ENCODE measurements around the gene ZNF189.

Gene ZNF189

GRCh38 chr9:101433229-101433628, 34.6 kb downstream of the ZNF189 start:
- TF ChIP-seq CTCF (IDR thresholded peaks at IDR 0.05; ENCODE audit: extremely low read depth, insufficient read depth, missing control alignments): no peak
- in situ Hi-C loops (cut with MboI; ENCODE audit: low pct_unique_long_range_greater_than_20kb, low sequenced_read_pairs, unreplicated experiment): no loop called here
- DNase-seq (ENCODE audit: low spot score): no peak

DNA sequence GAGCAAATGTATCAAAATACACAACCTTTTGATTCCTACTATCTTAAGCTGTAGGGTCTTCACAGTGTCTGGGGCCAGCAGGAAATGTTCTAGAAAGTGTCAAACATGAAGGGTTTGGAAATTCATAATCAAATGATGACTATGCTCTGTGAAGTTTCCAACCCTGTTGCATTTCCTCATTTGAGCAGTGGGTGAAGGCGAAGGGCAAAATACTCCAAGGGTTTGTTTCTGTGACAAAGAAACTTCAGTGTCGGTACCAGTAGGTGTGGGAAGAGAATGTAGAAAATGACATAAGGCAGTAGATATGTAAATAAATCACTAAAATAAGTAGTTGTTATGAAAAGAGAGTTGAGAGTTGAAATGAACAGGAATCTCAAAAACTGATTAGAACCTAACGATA, 36.3 kb downstream of the ZNF189 start:
- TF ChIP-seq CTCF (IDR thresholded peaks at IDR 0.05; ENCODE audit: extremely low read depth, insufficient read depth, missing control alignments): no peak
- DNase-seq (ENCODE audit: low spot score): no peak
- in situ Hi-C loops (cut with MboI; ENCODE audit: low pct_unique_long_range_greater_than_20kb, low sequenced_read_pairs, unreplicated experiment): no loop called here

DNA sequence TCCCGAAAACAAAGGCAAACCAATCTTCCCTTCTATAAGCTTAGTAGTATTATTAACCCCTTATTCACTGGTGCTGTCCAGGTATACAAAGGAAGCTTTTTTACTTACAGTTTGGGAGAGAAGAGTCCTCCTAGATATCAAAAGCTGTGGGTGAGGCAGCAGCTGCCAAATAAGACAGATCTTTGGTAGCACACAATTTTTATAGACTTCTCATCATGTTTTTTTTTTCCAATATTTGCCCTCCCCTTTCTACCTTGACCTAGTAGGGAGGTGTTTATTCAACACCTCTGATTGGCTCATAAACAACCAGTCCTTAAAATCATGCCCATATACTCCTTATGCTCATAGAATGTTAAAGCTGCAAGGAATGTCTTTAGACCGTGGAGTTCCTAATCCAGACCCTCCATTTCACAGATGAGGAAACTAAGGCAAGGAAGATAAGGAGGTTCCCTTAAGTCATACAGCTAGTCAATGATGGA, 37.0 kb downstream of the ZNF189 start, which contains the start of gene ALDOB:
Gene ALDOB (minus strand): TSS at position 174 of the 479 bp plus-strand sequence. CDS start 4,887 bp downstream, outside the sequence.
- in situ Hi-C loops (cut with MboI; ENCODE audit: low pct_unique_long_range_greater_than_20kb, low sequenced_read_pairs, unreplicated experiment): no loop called here
- DNase-seq (ENCODE audit: low spot score): no peak
- TF ChIP-seq CTCF (IDR thresholded peaks at IDR 0.05; ENCODE audit: extremely low read depth, insufficient read depth, missing control alignments): no peak

DNA sequence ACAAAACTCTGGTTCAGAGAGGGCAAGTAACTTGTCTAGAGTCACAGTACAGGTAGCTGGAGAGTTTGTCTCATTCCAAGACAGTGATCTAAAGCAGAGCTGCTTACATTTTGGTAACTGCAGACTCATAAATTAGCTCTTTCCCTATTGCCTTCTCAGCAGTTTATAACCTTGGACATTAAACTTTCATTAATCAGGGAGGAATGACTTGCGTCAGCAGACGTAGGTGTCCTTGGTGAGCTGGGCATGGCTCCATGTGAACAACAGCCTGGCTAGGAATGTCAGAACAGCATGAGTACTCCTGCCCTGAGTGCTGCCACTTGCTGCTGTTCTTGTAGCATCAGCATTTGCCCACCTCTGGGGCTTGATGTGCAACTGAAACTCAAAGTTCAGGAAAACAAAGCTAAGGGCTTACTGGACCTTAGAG, 39.2 kb downstream of the ZNF189 start:
- no peak for DNase-seq (ENCODE audit: low spot score)
- in situ Hi-C loops (cut with MboI; ENCODE audit: low pct_unique_long_range_greater_than_20kb, low sequenced_read_pairs, unreplicated experiment): no loop called here
- TF ChIP-seq CTCF (IDR thresholded peaks at IDR 0.05; ENCODE audit: extremely low read depth, insufficient read depth, missing control alignments): no peak

DNA sequence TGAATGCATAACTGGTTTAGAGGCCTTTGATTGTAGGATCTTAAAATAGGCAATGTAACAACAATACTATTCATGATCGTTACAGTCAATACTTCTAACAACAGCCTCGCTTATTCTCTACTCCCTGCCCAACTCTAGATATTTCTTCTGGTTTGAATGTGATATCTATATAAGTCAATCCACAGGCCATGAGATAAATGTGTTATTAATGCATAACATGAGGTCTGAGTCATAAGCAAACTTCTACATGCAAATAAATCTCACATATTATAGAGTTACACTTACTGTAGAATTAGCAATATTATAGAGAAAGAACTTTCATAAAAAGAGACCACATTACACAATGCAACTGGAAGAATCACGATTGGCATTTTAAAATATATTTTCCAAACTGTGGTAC, 39.9 kb downstream of the ZNF189 start:
- DNase-seq (ENCODE audit: low spot score): no peak
- in situ Hi-C loops (cut with MboI; ENCODE audit: low pct_unique_long_range_greater_than_20kb, low sequenced_read_pairs, unreplicated experiment): no loop called here
- no peak for TF ChIP-seq CTCF (IDR thresholded peaks at IDR 0.05; ENCODE audit: extremely low read depth, insufficient read depth, missing control alignments)

- no peak for DNase-seq (ENCODE audit: low spot score)
- no peak for TF ChIP-seq CTCF (IDR thresholded peaks at IDR 0.05; ENCODE audit: extremely low read depth, insufficient read depth, missing control alignments)
- in situ Hi-C loops (cut with MboI; ENCODE audit: low pct_unique_long_range_greater_than_20kb, low sequenced_read_pairs, unreplicated experiment): no loop called here
Measured at GRCh38 chr9:101440714-101441230, 42.1 kb downstream of the ZNF189 start.

Measured in GM13977 (cell line).